KMS-11 (cell line): Measurements from ENCODE around the gene ZNF107.

Source experiments
- H2AFZ ChIP-seq: fragments of 200-600 bp; sonication (generic); 2 replicates; pipeline ENCODE4 v1.6.1; 2016; ENCODE audit warnings: antibody characterized with exemption, mixed run types, low read depth
- H3K27ac ChIP-seq: fragments of 200-600 bp; sonication (generic); 2 replicates; pipeline ENCODE4 v1.6.1; 2016; ENCODE audit warnings: mild to moderate bottlenecking, mixed run types
- H3K27me3 ChIP-seq: fragments of 200-600 bp; sonication (generic); 2 replicates; pipeline ENCODE4 v1.6.1; 2017; ENCODE audit warnings: mild to moderate bottlenecking, low read depth, mixed run types, moderate library complexity; ENCODE audit not compliant: insufficient read depth
- H3K36me3 ChIP-seq: fragments of 200-600 bp; sonication (generic); 2 replicates; pipeline ENCODE4 v1.6.1; 2017; ENCODE audit warnings: mild to moderate bottlenecking, mixed run types; ENCODE audit not compliant: insufficient read depth
- H3K4me1 ChIP-seq: fragments of 200-600 bp; sonication (generic); 2 replicates; pipeline ENCODE4 v1.6.1; 2016; ENCODE audit warnings: mild to moderate bottlenecking, low read depth, mixed run types; ENCODE audit not compliant: poor library complexity, severe bottlenecking
- H3K4me2 ChIP-seq: fragments of 200-600 bp; sonication (generic); 2 replicates; pipeline ENCODE4 v1.7.0; 2016; ENCODE audit warnings: mild to moderate bottlenecking, mixed run types
- H3K4me3 ChIP-seq: fragments of 200-600 bp; sonication (generic); IDR thresholded peaks from 2 replicates; pipeline ENCODE4 v1.6.1; 2017; ENCODE audit warnings: low read depth, low read length, mixed read lengths; ENCODE audit not compliant: insufficient read depth
- H3K79me2 ChIP-seq: fragments of 200-600 bp; sonication (generic); 2 replicates; pipeline ENCODE4 v1.6.1; 2016; ENCODE audit warnings: low read depth, mixed run types; ENCODE audit not compliant: insufficient read depth
- H3K9ac ChIP-seq: fragments of 200-600 bp; sonication (generic); 2 replicates; pipeline ENCODE4 v1.6.1; 2016; ENCODE audit warnings: mild to moderate bottlenecking, mixed run types
- H4K20me1 ChIP-seq: fragments of 200-600 bp; sonication (generic); 2 replicates; pipeline ENCODE4 v1.6.1; 2016; ENCODE audit warnings: mild to moderate bottlenecking, mixed run types; ENCODE audit not compliant: insufficient read depth
- TF ChIP-seq, protein P1 (sequence below): fragments of 200-600 bp; sonication (generic); conservative IDR thresholded peaks from 2 replicates; pipeline ENCODE4 v1.6.1; 2017; ENCODE audit warnings: low read depth, mild to moderate bottlenecking, antibody characterized with exemption, low read length, moderate library complexity, mixed read lengths

Gene ZNF107

DNA sequence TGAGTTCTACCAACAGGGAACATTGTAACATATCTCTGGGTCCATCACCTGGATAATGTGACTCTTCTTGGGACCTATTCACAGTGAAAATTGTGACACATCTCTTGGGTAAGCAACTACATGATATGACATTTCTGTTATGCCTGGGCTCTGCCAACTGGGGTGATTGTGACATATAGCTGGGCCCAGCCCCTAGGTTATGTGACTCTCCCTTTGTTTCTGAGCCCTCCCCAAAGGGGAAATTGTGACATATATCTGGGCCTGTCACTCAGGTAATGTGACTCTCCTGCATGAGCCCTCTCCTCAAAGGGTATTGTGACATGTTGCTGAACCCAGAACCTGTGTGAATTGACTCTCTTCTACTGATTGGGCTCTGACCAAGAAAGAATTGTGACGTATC is 22.4 kb upstream of the ZNF107 start:
- Histone ChIP-seq H3K79me2 (no peaks in the 10 kb centered on the region), H3K4me2 (no peak overlapping the region), H3K27ac (no peak overlapping the region), H3K4me3 (no peak overlapping the region), H3K27me3 (no peaks in the 10 kb centered on the region), H3K9ac (no peak overlapping the region), H3K36me3 (no peaks in the 10 kb centered on the region), H4K20me1 (no peaks in the 10 kb centered on the region), H3K4me1 (no peaks in the 10 kb centered on the region), H2AFZ (no peak overlapping the region)
- TF ChIP-seq, protein P1, sequence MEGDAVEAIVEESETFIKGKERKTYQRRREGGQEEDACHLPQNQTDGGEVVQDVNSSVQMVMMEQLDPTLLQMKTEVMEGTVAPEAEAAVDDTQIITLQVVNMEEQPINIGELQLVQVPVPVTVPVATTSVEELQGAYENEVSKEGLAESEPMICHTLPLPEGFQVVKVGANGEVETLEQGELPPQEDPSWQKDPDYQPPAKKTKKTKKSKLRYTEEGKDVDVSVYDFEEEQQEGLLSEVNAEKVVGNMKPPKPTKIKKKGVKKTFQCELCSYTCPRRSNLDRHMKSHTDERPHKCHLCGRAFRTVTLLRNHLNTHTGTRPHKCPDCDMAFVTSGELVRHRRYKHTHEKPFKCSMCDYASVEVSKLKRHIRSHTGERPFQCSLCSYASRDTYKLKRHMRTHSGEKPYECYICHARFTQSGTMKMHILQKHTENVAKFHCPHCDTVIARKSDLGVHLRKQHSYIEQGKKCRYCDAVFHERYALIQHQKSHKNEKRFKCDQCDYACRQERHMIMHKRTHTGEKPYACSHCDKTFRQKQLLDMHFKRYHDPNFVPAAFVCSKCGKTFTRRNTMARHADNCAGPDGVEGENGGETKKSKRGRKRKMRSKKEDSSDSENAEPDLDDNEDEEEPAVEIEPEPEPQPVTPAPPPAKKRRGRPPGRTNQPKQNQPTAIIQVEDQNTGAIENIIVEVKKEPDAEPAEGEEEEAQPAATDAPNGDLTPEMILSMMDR = no peak

DNA sequence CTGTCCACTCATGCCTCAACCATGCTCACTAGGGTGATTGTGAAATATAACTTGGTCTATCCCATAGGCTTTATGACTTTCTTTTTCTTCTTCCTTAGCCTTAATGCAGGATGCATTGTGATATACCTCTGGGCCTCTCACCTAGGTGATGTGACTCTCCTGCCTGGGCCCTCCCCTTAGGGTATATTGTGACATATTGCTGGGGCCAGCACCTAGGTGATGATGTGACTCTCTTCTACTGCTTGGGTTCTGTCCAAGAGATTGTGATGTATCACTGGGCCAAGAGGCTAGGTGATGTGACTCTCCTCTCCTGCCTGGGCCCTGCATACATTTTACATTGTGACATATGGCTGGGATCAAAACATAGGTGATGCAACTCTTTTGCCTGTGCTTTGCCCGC is 14.7 kb upstream of the ZNF107 start:
- Histone ChIP-seq H3K4me1 (no peaks in the 10 kb centered on the region), H3K36me3 (no peaks in the 10 kb centered on the region)

DNA sequence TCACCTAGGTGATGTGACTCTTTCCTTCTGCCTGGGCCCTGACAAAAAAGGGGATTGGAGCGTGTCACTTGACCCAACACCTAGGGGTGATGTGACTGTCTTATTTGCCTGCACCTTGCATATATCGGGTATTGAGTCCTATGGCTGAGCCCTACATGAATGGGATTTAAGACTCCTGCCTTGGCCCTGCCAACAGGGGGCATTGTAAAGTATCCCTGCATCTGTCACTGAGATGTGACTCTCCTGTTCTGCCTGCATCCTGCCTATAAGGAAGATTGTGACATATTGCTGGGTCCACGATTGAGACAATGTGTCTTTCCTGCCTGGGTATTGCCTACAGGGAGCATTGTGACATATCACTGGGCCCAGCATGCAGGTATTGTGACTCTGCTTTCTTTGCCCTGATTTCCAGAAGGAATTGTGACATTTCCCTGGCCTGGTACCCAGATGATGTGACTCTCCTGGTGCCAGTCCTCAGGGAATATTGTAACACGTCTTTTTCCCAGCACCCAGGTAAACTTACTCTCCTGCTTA is 14.2 kb upstream of the ZNF107 start:
- no peak overlapping the region for H2AFZ ChIP-seq
- TF ChIP-seq, protein P1 = no peak
- H3K79me2 ChIP-seq = no peaks in the 10 kb centered on the region
- H3K4me2 ChIP-seq = no peak overlapping the region
- H3K27me3 ChIP-seq = no peaks in the 10 kb centered on the region
- no peaks in the 10 kb centered on the region for H4K20me1 ChIP-seq
- no peak overlapping the region for H3K27ac ChIP-seq
- no peak overlapping the region for H3K4me3 ChIP-seq
- H3K9ac ChIP-seq = no peak overlapping the region
- no peaks in the 10 kb centered on the region for H3K36me3 ChIP-seq
- H3K4me1 ChIP-seq = no peaks in the 10 kb centered on the region

More for the DNA sequence above, 14.7 kb upstream of the ZNF107 start:
- Histone ChIP-seq H3K9ac (no peak overlapping the region), H3K79me2 (no peaks in the 10 kb centered on the region), H4K20me1 (no peaks in the 10 kb centered on the region), H3K27me3 (no peaks in the 10 kb centered on the region), H2AFZ (no peak overlapping the region), H3K27ac (no peak overlapping the region), H3K4me2 (no peak overlapping the region), H3K4me3 (no peak overlapping the region)
- TF ChIP-seq, protein P1 = no peak

DNA sequence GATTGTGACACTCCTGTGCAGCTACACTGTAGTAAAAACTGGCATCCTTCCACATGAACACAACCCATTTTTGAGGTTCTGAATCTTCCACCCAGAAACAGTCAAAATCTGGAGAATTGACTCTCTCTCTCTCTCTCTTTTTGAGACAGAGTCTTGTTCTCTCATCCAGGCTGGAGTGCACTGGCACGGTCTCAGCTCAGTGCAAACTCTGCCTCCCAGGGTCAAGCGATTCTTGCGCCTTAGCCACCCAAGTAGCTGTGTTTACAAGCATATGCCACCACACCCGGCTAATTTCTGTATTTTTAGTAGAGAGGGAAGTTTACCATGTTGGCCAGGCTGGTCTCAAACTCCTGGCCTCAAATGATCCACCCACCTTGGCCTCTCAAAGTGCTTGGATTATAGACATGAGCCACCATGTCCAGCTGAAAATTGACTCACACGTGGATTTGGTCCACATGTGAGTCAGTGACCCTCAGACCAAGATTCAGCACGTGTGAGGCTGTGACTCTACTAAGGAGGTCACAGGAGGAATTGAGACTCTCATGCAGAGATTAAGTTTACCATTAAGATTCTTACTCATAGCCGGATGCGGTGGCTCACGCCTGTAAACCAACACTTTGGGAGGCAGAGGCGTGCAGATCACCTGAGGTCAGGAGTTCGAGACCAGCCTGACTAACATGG is 12.1 kb upstream of the ZNF107 start:
- Histone ChIP-seq H3K36me3 (no peaks in the 10 kb centered on the region), H3K79me2 (no peaks in the 10 kb centered on the region), H3K4me2 (no peak overlapping the region), H3K27ac (no peak overlapping the region), H4K20me1 (no peaks in the 10 kb centered on the region), H3K4me1 (no peaks in the 10 kb centered on the region), H3K9ac (no peak overlapping the region), H3K27me3 (no peaks in the 10 kb centered on the region), H2AFZ (no peak overlapping the region), H3K4me3 (no peak overlapping the region)
- TF ChIP-seq, protein P1 = no peak
